Hindlimb muscle (tissue), 1 donor: ENCODE results near the gene PPP1R7. TPM values are rescaled to one million over a fixed set of nuclear protein-coding genes. Genes with fewer than 3 reads are reported as not detected.

Experiments used
- polyA plus RNA-seq: library from polyadenylated mRNA; unstranded; fragments of 120-200 nt; gene quantifications from one replicate; pipeline ENCODE4 v1.2.1, GENCODE V29; 2013; ENCODE audit not compliant: insufficient read length

Gene PPP1R7
- polyA plus RNA-seq, 1 donor = 87.2 TPM

Other genes starting within 250 kb of the PPP1R7 start
- gene CROCC2, start 244.1 kb upstream of the PPP1R7 start, polyA plus RNA-seq = 0.22 TPM
- 5.1 TPM for gene SNED1, start 151.8 kb upstream of the PPP1R7 start, polyA plus RNA-seq
- 38.9 TPM for gene MTERF4, start 48.2 kb upstream of the PPP1R7 start, polyA plus RNA-seq
- gene PASK, start 995 bp upstream of the PPP1R7 start, polyA plus RNA-seq = 5.4 TPM
- gene ANO7, start 38.2 kb downstream of the PPP1R7 start, polyA plus RNA-seq = 1.1 TPM
- 357 TPM for gene HDLBP, start 165.2 kb downstream of the PPP1R7 start, polyA plus RNA-seq
- gene SEPTIN2, start 165.5 kb downstream of the PPP1R7 start, polyA plus RNA-seq = 253 TPM
- 32.1 TPM for gene FARP2, start 205.8 kb downstream of the PPP1R7 start, polyA plus RNA-seq